ENCODE measurements around the gene ADSL. TPM values are rescaled to one million over a fixed set of nuclear protein-coding genes. Genes with fewer than 3 reads are reported as not detected.

ADSL gene
- total and polyA plus RNA-seq, 5 donors = 31.7 to 51.0 (median 39.1) TPM

- no peak for DNase-seq
- intact Hi-C loops (cut with DNase I) = no loop called here
- Histone ChIP-seq H3K27ac (ENCODE audit: low read length) (no peak overlapping the region), H3K27me3 (ENCODE audit: control insufficient read depth, insufficient read depth) (no peaks in the 10 kb centered on the region), H3K4me3 (ENCODE audit: low read length) (no peak overlapping the region), H3K9me3 (ENCODE audit: control insufficient read depth, low read length) (no peaks in the 10 kb centered on the region), H3K4me1 (ENCODE audit: control insufficient read depth, insufficient read depth, low read length) (peaks cover 2% of the 10 kb centered on the region)
- WGBS = 90% methylated on average over 2 of the region's 2 CpGs
- ATAC-seq = no peak
Observed at GRCh38 chr22:40312050-40312449, 34.2 kb upstream of the ADSL start.

DNA sequence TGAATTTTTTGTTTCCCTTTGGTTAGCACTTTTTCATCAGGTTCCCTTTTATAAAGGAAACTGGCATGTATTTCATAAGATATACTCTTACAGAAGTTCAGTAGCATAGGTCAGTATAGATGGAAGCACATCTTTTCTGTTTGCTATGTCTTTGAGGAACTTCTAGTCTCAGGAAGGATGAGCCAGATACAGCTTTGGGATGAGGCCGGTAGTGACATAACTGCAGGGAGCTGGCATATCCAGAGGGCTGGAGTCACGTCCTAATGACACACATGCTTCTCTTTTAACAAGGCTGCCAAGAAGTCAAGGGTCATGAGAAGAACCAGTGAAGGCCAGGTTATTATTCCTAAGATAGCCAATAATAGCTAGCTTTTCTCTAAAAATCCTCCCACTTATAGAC, 33.3 kb upstream of the ADSL start:
- no peak overlapping the region for H3K4me3 ChIP-seq (ENCODE audit: low read length)
- no peak overlapping the region for H3K27ac ChIP-seq (ENCODE audit: low read length)
- H3K27me3 ChIP-seq (ENCODE audit: control insufficient read depth, insufficient read depth) = no peaks in the 10 kb centered on the region
- 41% methylated on average over 2 of the region's 2 CpGs for WGBS
- no peaks in the 10 kb centered on the region for H3K9me3 ChIP-seq (ENCODE audit: control insufficient read depth, low read length)
- H3K4me1 ChIP-seq (ENCODE audit: control insufficient read depth, insufficient read depth, low read length) = peaks cover 1% of the 10 kb centered on the region
- ATAC-seq (peak in 1 of 2 donors; percentile 26), DNase-seq (no peak)
- intact Hi-C loops (cut with DNase I) = no loop called here

DNA sequence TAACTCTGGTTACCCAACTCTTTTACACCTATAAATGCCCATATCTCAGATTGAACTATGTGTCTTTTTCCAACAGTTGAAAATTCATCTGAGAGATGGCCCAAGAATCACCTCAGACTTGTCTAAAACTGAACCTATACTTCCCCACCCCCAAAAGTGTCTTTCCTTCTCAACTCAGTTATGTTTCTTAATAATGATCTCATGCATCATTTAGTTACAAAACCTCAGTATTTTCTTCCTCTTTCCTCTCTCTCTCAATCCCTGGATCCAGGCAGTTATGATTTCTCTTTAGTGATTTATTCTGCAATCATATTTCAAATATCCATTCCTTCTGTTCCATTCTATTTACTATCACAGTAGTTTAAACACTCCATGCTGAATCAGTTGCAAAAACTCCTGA, 32.3 kb upstream of the ADSL start:
- Histone ChIP-seq H3K27ac (ENCODE audit: low read length) (no peak overlapping the region), H3K27me3 (ENCODE audit: control insufficient read depth, insufficient read depth) (no peaks in the 10 kb centered on the region), H3K9me3 (ENCODE audit: control insufficient read depth, low read length) (no peaks in the 10 kb centered on the region), H3K4me3 (ENCODE audit: low read length) (no peak overlapping the region), H3K4me1 (ENCODE audit: control insufficient read depth, insufficient read depth, low read length) (no peaks in the 10 kb centered on the region)
- ATAC-seq (no peak), DNase-seq (no peak)
- intact Hi-C loops (cut with DNase I) = no loop called here

- Histone ChIP-seq H3K9me3 (ENCODE audit: control insufficient read depth, low read length) (no peaks in the 10 kb centered on the region), H3K4me1 (ENCODE audit: control insufficient read depth, insufficient read depth, low read length) (no peaks in the 10 kb centered on the region), H3K27me3 (ENCODE audit: control insufficient read depth, insufficient read depth) (no peaks in the 10 kb centered on the region), H3K27ac (ENCODE audit: low read length) (no peak overlapping the region), H3K4me3 (ENCODE audit: low read length) (no peak overlapping the region)
- intact Hi-C loops (cut with DNase I) = no loop called here
- ATAC-seq (no peak), DNase-seq (no peak)
Observed at GRCh38 chr22:40320687-40321086, 25.6 kb upstream of the ADSL start.

DNA sequence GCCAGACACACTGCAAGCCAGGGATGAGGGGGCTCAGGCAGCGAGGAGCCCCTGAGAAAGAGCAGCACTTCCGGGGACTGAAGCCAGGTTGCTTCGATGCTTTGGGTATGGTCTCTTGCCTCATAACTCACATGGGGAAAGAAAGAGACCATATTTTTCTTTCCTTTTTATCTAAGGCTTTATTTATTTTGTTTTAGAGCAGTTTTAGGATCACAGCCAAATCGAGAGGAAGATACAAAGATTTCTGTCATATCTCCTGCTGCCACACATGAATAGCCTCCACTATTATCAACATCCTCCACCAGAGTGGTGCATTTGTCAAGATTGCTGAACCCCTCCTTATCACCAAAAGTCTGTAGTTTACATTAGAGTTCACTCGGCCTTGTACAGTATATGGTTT, 24.3 kb upstream of the ADSL start:
- intact Hi-C loops (cut with DNase I) = no loop called here
- no peak overlapping the region for H3K27ac ChIP-seq (ENCODE audit: low read length)

DNA sequence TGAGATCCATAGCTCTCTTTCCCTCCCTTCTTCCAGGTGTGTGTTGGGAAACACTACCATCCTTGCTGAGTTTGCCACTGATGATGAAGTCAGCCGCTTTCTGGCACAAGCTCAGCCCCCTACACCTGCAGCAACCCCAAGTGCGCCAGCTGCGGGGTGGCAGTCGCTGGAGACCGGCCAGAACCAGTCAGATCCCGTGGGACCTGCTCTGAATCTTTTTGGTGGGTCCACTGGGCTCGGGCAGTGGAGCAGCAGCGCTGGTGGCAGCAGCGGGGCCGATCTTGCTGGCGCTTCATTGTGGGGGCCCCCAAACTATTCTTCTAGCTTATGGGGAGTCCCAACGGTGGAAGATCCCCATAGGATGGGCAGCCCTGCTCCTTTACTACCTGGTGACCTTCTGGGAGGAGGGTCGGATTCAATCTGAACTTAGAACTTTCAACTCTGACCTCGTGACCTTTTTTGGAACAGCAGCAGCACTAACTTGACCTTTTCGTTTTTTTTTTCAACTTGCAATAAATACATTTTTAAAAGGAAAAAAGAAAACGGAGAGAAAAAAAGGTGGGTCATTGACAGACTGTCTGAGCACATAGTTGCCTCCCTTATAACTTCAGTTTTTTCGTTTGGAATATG, 23.4 kb upstream of the ADSL start:
- Histone ChIP-seq H3K9me3 (ENCODE audit: control insufficient read depth, low read length) (no peaks in the 10 kb centered on the region), H3K4me1 (ENCODE audit: control insufficient read depth, insufficient read depth, low read length) (no peaks in the 10 kb centered on the region), H3K27ac (ENCODE audit: low read length) (no peak overlapping the region), H3K4me3 (ENCODE audit: low read length) (no peak overlapping the region), H3K27me3 (ENCODE audit: control insufficient read depth, insufficient read depth) (no peaks in the 10 kb centered on the region)
- ATAC-seq (no peak), DNase-seq (no peak)
- intact Hi-C loops (cut with DNase I) = no loop called here
- 91% methylated on average over 17 of the region's 17 CpGs for WGBS

More for the DNA sequence above, 24.3 kb upstream of the ADSL start:
- 56% methylated on average over 5 of the region's 5 CpGs for WGBS
- H3K27me3 ChIP-seq (ENCODE audit: control insufficient read depth, insufficient read depth) = no peaks in the 10 kb centered on the region
- DNase-seq = no peak
- no peaks in the 10 kb centered on the region for H3K9me3 ChIP-seq (ENCODE audit: control insufficient read depth, low read length)
- no peaks in the 10 kb centered on the region for H3K4me1 ChIP-seq (ENCODE audit: control insufficient read depth, insufficient read depth, low read length)
- ATAC-seq = peak in 1 of 2 donors; percentile 31
- H3K4me3 ChIP-seq (ENCODE audit: low read length) = no peak overlapping the region

- Histone ChIP-seq H3K9me3 (ENCODE audit: control insufficient read depth, low read length) (no peaks in the 10 kb centered on the region), H3K4me3 (ENCODE audit: low read length) (no peak overlapping the region), H3K4me1 (ENCODE audit: control insufficient read depth, insufficient read depth, low read length) (no peaks in the 10 kb centered on the region), H3K27ac (ENCODE audit: low read length) (no peak overlapping the region), H3K27me3 (ENCODE audit: control insufficient read depth, insufficient read depth) (no peaks in the 10 kb centered on the region)
- intact Hi-C loops (cut with DNase I) = no loop called here
- DNase-seq (no peak), ATAC-seq (no peak)
- 75% methylated on average over 8 of the region's 8 CpGs for WGBS
Observed at GRCh38 chr22:40323681-40324171, 22.6 kb upstream of the ADSL start.

GRCh38 chr22:40324468-40325305, 21.6 kb upstream of the ADSL start:
- H3K9me3 ChIP-seq (ENCODE audit: control insufficient read depth, low read length) = no peaks in the 10 kb centered on the region
- intact Hi-C loops (cut with DNase I) = no loop called here
- no peak overlapping the region for H3K27ac ChIP-seq (ENCODE audit: low read length)
- DNase-seq (peak in 1 of 3 donors; percentile 46), ATAC-seq (no peak)
- no peaks in the 10 kb centered on the region for H3K27me3 ChIP-seq (ENCODE audit: control insufficient read depth, insufficient read depth)
- no peaks in the 10 kb centered on the region for H3K4me1 ChIP-seq (ENCODE audit: control insufficient read depth, insufficient read depth, low read length)
- 84% methylated on average over 19 of the region's 19 CpGs for WGBS
- H3K4me3 ChIP-seq (ENCODE audit: low read length) = no peak overlapping the region

DNA sequence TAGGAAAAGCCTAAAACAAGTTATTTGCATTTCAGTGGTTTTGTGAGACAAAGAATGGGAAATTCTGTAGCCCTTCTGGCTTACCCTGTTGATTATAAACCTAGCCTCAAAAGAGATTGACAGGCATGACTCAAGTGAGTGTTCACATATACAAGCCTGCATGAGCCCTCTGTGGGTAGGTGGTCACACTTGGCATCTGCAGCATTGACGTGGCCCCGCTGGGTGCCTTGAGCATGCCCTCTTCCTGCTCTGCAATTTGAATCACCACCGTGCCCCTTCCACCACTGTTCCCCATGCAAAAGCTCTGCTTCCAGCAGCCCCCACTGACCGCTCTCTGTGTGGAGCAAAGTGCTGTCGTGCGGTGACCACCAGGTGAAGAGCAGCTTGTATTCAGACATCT, 21.0 kb upstream of the ADSL start:
- no peaks in the 10 kb centered on the region for H3K4me1 ChIP-seq (ENCODE audit: control insufficient read depth, insufficient read depth, low read length)
- no peak overlapping the region for H3K27ac ChIP-seq (ENCODE audit: low read length)
- DNase-seq = no peak
- no peak for ATAC-seq
- no peaks in the 10 kb centered on the region for H3K9me3 ChIP-seq (ENCODE audit: control insufficient read depth, low read length)
- 91% methylated on average over 6 of the region's 6 CpGs for WGBS
- H3K4me3 ChIP-seq (ENCODE audit: low read length) = no peak overlapping the region
- intact Hi-C loops (cut with DNase I) = no loop called here
- no peaks in the 10 kb centered on the region for H3K27me3 ChIP-seq (ENCODE audit: control insufficient read depth, insufficient read depth)

- ATAC-seq (peak; percentile 34 to 80), DNase-seq (no peak)
- Histone ChIP-seq H3K9me3 (ENCODE audit: control insufficient read depth, low read length) (no peaks in the 10 kb centered on the region), H3K27ac (ENCODE audit: low read length) (peak overlapping the region; percentile 1), H3K4me3 (ENCODE audit: low read length) (no peak overlapping the region), H3K4me1 (ENCODE audit: control insufficient read depth, insufficient read depth, low read length) (no peaks in the 10 kb centered on the region), H3K27me3 (ENCODE audit: control insufficient read depth, insufficient read depth) (no peaks in the 10 kb centered on the region)
- intact Hi-C loops (cut with DNase I) = no loop called here
- 47% methylated on average over 10 of the region's 10 CpGs for WGBS
Observed at GRCh38 chr22:40326905-40327735, 19.2 kb upstream of the ADSL start.

Measured in right cardiac atrium (tissue), 5 donors.